Hepatocyte (in vitro differentiated cells): ENCODE data around the gene GRID1. TPM values are rescaled to one million over a fixed set of nuclear protein-coding genes. Genes with fewer than 3 reads are reported as not detected.
A peak's percentile ranks its signal among the peaks of the same experiment; 100 is the strongest.

Experiments used
- DNase-seq: peaks from one replicate; pipeline ENCODE4 v3.0.0-alpha.2; 2016; ENCODE audit warnings: low spot score
- H2AFZ ChIP-seq: fragments of 200-600 bp; sonication (generic); 2 replicates; pipeline ENCODE4 v1.6.0; 2016; ENCODE audit warnings: antibody characterized with exemption, mild to moderate bottlenecking
- H3K27ac ChIP-seq: fragments of 200-600 bp; sonication (generic); 2 replicates; pipeline ENCODE4 v1.5.1; 2016; ENCODE audit warnings: mild to moderate bottlenecking
- H3K27me3 ChIP-seq: fragments of 200-600 bp; sonication (generic); 2 replicates; pipeline ENCODE4 v1.6.1; 2016
- H3K36me3 ChIP-seq: fragments of 200-600 bp; sonication (generic); replicated peaks from 2 replicates; pipeline ENCODE4 v1.5.1; 2016; ENCODE audit warnings: low read depth; ENCODE audit not compliant: insufficient read depth
- H3K4me1 ChIP-seq: fragments of 200-600 bp; sonication (generic); 2 replicates; pipeline ENCODE4 v1.5.1; 2016; ENCODE audit warnings: mild to moderate bottlenecking, moderate library complexity; ENCODE audit not compliant: insufficient read depth
- H3K4me2 ChIP-seq: fragments of 200-600 bp; sonication (generic); 2 replicates; pipeline ENCODE4 v1.6.0; 2016
- H3K4me3 ChIP-seq: fragments of 200-600 bp; sonication (generic); 2 replicates; pipeline ENCODE4 v1.5.1; 2016; ENCODE audit warnings: mild to moderate bottlenecking
- H3K79me2 ChIP-seq: fragments of 200-600 bp; sonication (generic); 2 replicates; pipeline ENCODE4 v1.6.0; 2017; ENCODE audit warnings: mild to moderate bottlenecking
- H3K9me2 ChIP-seq: fragments of 200-600 bp; sonication (generic); replicated peaks from 2 replicates; pipeline ENCODE4 v1.6.0; 2017; ENCODE audit warnings: mild to moderate bottlenecking; ENCODE audit not compliant: insufficient read depth
- H3K9me3 ChIP-seq: fragments of 200-600 bp; sonication (generic); 2 replicates; pipeline ENCODE4 v1.5.1; 2016; ENCODE audit warnings: low read depth, mild to moderate bottlenecking
- H4K20me1 ChIP-seq: fragments of 200-600 bp; sonication (generic); 2 replicates; pipeline ENCODE4 v1.6.0; 2016; ENCODE audit warnings: mild to moderate bottlenecking; ENCODE audit not compliant: insufficient read depth, poor library complexity, severe bottlenecking
- CTCF ChIP-seq: fragments of 200-600 bp; sonication (generic); IDR thresholded peaks from 2 replicates; pipeline ENCODE4 v1.5.1; 2016; ENCODE audit warnings: antibody characterized with exemption, mild to moderate bottlenecking; ENCODE audit not compliant: poor library complexity
- EZH2 ChIP-seq: fragments of 200-600 bp; sonication (generic); IDR thresholded peaks from 2 replicates; pipeline ENCODE4 v1.6.1; 2016; ENCODE audit warnings: antibody characterized with exemption, mild to moderate bottlenecking, borderline replicate concordance
- EZH2phosphoT487 ChIP-seq: fragments of 200-600 bp; sonication (generic); IDR thresholded peaks from one replicate; pipeline ENCODE4 v1.6.1; 2018; ENCODE audit warnings: antibody characterized with exemption, mild to moderate bottlenecking, low read depth, moderate library complexity; ENCODE audit not compliant: unreplicated experiment, severe bottlenecking
- WGBS: methylation state at CpG from one replicate; pipeline ENCODE4 v1.1.6; 2016; ENCODE audit warnings: low lambda C conversion rate; ENCODE audit errors: missing lambda C conversion rate; 5-methylcytosine and 5-hydroxymethylcytosine counted together
- polyA plus RNA-seq: library from polyadenylated mRNA; unstranded; fragments of >200 nt; fragmentation: Nextera tagmentation; extraction: Ambion mirVana; gene quantifications from 2 replicates; pipeline ENCODE4 v1.2.1, GENCODE V29; 2016
- total RNA-seq: library from RNA; depleted of rRNA; stranded (reverse); fragments of >200 nt; gene quantifications from 2 replicates; pipeline ENCODE4 v1.2.3, GENCODE V29; 2014

GRID1 gene
- total and polyA plus RNA-seq, 2 experiments from 2014 or later: 0.07 to 0.37 TPM

- Histone ChIP-seq H3K4me1 (no peaks in the 10 kb centered on the region), H3K4me3 (no peak overlapping the region), H3K79me2 (no peaks in the 10 kb centered on the region), H3K27ac (no peak overlapping the region), H3K9me3 (no peaks in the 10 kb centered on the region), H3K36me3 (no peaks in the 10 kb centered on the region), H3K4me2 (no peak overlapping the region), H4K20me1 (no peaks in the 10 kb centered on the region), H3K9me2 (no peaks in the 10 kb centered on the region), H3K27me3 (no peaks in the 10 kb centered on the region), H2AFZ (no peak overlapping the region)
- TF ChIP-seq EZH2: no peak
- TF ChIP-seq EZH2phosphoT487: no peak
- no peak for DNase-seq
- WGBS: 96% methylated on average over 4 of the region's 4 CpGs
Measured at GRCh38 chr10:85788570-85788969, 578.0 kb downstream of the GRID1 start.

GRCh38 chr10:85787881-85788280 lies 578.7 kb downstream of the GRID1 start:
- Histone ChIP-seq H3K9me2 (no peaks in the 10 kb centered on the region), H3K27ac (no peak overlapping the region), H2AFZ (no peak overlapping the region), H3K79me2 (no peaks in the 10 kb centered on the region), H3K27me3 (no peaks in the 10 kb centered on the region), H3K4me2 (no peak overlapping the region), H3K4me1 (no peaks in the 10 kb centered on the region), H3K36me3 (no peaks in the 10 kb centered on the region), H4K20me1 (no peaks in the 10 kb centered on the region), H3K4me3 (no peak overlapping the region), H3K9me3 (no peaks in the 10 kb centered on the region)
- 85% methylated on average over 3 of the region's 3 CpGs for WGBS
- DNase-seq: no peak
- TF ChIP-seq EZH2phosphoT487 (no peak), CTCF (no peak), EZH2 (no peak)

GRCh38 chr10:85787393-85787792 lies 579.2 kb downstream of the GRID1 start:
- no peaks in the 10 kb centered on the region for H3K9me2 ChIP-seq
- H3K4me3 ChIP-seq: no peak overlapping the region
- no peaks in the 10 kb centered on the region for H3K9me3 ChIP-seq
- no peak for DNase-seq
- H4K20me1 ChIP-seq: no peaks in the 10 kb centered on the region
- H3K36me3 ChIP-seq: no peaks in the 10 kb centered on the region
- no peaks in the 10 kb centered on the region for H3K79me2 ChIP-seq
- H3K4me1 ChIP-seq: no peaks in the 10 kb centered on the region
- 86% methylated on average over 5 of the region's 5 CpGs for WGBS
- TF ChIP-seq CTCF: no peak
- no peak for TF ChIP-seq EZH2phosphoT487
- TF ChIP-seq EZH2: no peak
- H3K4me2 ChIP-seq: no peak overlapping the region
- no peak overlapping the region for H3K27ac ChIP-seq
- H2AFZ ChIP-seq: no peak overlapping the region
- no peaks in the 10 kb centered on the region for H3K27me3 ChIP-seq

GRCh38 chr10:85786401-85786899 lies 580.1 kb downstream of the GRID1 start:
- no peak overlapping the region for H3K27ac ChIP-seq
- H3K9me2 ChIP-seq: no peaks in the 10 kb centered on the region
- H3K4me2 ChIP-seq: no peak overlapping the region
- H2AFZ ChIP-seq: no peak overlapping the region
- no peaks in the 10 kb centered on the region for H3K36me3 ChIP-seq
- peak; percentile 62 for DNase-seq
- no peaks in the 10 kb centered on the region for H3K4me1 ChIP-seq
- no peaks in the 10 kb centered on the region for H3K27me3 ChIP-seq
- TF ChIP-seq EZH2: no peak
- TF ChIP-seq CTCF: peak; percentile 38
- H3K4me3 ChIP-seq: no peak overlapping the region
- H3K79me2 ChIP-seq: no peaks in the 10 kb centered on the region
- no peaks in the 10 kb centered on the region for H4K20me1 ChIP-seq
- WGBS: 56% methylated on average over 9 of the region's 10 CpGs
- H3K9me3 ChIP-seq: no peaks in the 10 kb centered on the region
